ENCODE results near the gene MRPL4. TPM values are rescaled to one million over a fixed set of nuclear protein-coding genes. Genes with fewer than 3 reads are reported as not detected.

Gene MRPL4
- total RNA-seq, 2 experiments from 2014 or later = 44.6 to 47.3 TPM

GRCh38 chr19:10290357-10290875 is 38.4 kb downstream of the MRPL4 start:
- peaks cover 73% of the 10 kb centered on the region for H3K4me1 Mint-ChIP-seq (ENCODE audit: low read depth)
- TF ChIP-seq CTCF (IDR thresholded peaks at IDR 0.05) = no peak
- POLR2A ChIA-PET = interaction anchor here (1.6 to 5.0 kb wide), 2 partner anchors 20 to 24 kb away, joined by 4 to 39 read pairs; partner anchors contain the start of gene ICAM1
- H3K4me3 Mint-ChIP-seq = peak overlapping the region; percentile 81
- peaks cover 83% of the 10 kb centered on the region for H3K27me3 Mint-ChIP-seq
- Histone ChIP-seq H3K4me3 (ENCODE audit: low read length) (peak overlapping the region; percentile 48), H3K36me3 (ENCODE audit: insufficient read depth, low read length) (peaks cover 8% of the 10 kb centered on the region), H3K4me1 (ENCODE audit: insufficient read depth, low read length) (peaks cover 97% of the 10 kb centered on the region), H3K27ac (ENCODE audit: low read depth in 1 of 2, low read length in 2 of 2) (no peak overlapping the region), H3K9me3 (ENCODE audit: control insufficient read depth in 1 of 2, insufficient read depth in 1 of 2, low read length in 2 of 2) (peaks cover 0 to 71% of the 10 kb centered on the region in 2 experiments), H3K27me3 (ENCODE audit: control insufficient read depth in 1 of 2, insufficient read depth in 2 of 2, low read length in 2 of 2) (peaks cover 81 to 82% of the 10 kb centered on the region in 2 experiments)
- H3K27ac Mint-ChIP-seq = no peak overlapping the region
- peaks cover 13% of the 10 kb centered on the region for H3K36me3 Mint-ChIP-seq (ENCODE audit: low read depth)
- no peaks in the 10 kb centered on the region for H3K9me3 Mint-ChIP-seq
- ATAC-seq (ENCODE audit: poor library complexity) = no peak
- CTCF ChIA-PET = interaction anchor here (1.5 to 2.3 kb wide), 3 partner anchors 19 to 126 kb away, joined by 4 to 10 read pairs (median 6); partner anchors contain the start of gene ICAM1
- DNase-seq = peak in 1 of 14 experiments; percentile 38
- intact Hi-C loops (cut with DNase I, micrococcal nuclease) = no loop called here

DNA sequence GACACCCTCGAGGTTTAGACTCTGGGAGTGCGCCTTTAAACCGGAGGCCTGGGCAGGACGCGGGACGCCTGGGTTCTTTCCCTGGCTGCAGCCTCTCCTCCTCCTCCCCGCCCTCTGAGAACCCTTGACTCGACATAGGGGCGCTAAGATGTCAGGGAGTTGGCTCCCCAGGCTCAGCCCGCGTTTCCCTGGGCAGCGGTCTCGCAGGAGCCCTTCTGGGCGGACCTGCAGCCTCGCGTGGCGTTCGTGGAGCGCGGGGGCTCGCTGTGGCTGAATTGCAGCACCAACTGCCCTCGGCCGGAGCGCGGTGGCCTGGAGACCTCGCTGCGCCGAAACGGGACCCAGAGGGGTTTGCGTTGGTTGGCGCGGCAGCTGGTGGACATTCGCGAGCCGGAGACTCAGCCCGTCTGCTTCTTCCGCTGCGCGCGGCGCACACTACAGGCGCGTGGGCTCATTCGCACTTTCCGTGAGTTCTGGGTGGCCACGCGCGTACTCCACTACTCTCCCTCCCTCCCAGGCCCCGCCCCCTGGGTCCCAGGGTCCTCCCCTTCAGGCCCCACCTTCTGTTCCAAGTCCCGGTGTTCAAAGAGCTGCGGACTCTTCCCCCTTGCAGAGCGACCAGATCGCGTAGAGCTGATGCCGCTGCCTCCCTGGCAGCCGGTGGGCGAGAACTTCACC is 39.0 kb downstream of the MRPL4 start:
- Mint-ChIP-seq H3K36me3 (ENCODE audit: low read depth) (peaks cover 7% of the 10 kb centered on the region), H3K4me1 (ENCODE audit: low read depth) (peaks cover 74% of the 10 kb centered on the region), H3K4me3 (peak overlapping the region; percentile 81), H3K27ac (no peak overlapping the region), H3K9me3 (no peaks in the 10 kb centered on the region), H3K27me3 (peaks cover 89% of the 10 kb centered on the region)
- DNase-seq = peak in 9 of 14 experiments; percentile 34 to 76 (median 47)
- TF ChIP-seq CTCF (IDR thresholded peaks at IDR 0.05) = no peak
- ChIA-PET POLR2A (interaction anchor here (1.3 to 5.0 kb wide), 4 partner anchors 20 to 98 kb away, joined by 3 to 39 read pairs (median 6); partner anchors contain the start of genes ICAM1 and RAVER1), CTCF (interaction anchor here (0.5 to 2.4 kb wide), 6 partner anchors 12 to 71 kb away, joined by 3 to 9 read pairs (median 3); partner anchors contain the start of gene ICAM1)
- intact Hi-C loops (cut with DNase I, micrococcal nuclease) = no loop called here
- peaks cover 100% of the 10 kb centered on the region for H3K4me1 ChIP-seq (ENCODE audit: insufficient read depth, low read length)
- H3K27ac ChIP-seq (ENCODE audit: low read depth in 1 of 2, low read length in 2 of 2) = no peak overlapping the region
- peak overlapping the region; percentile 48 for H3K4me3 ChIP-seq (ENCODE audit: low read length)
- peaks cover 2% of the 10 kb centered on the region for H3K36me3 ChIP-seq (ENCODE audit: insufficient read depth, low read length)
- peak; percentile 10 for ATAC-seq (ENCODE audit: poor library complexity)
- H3K27me3 ChIP-seq (ENCODE audit: control insufficient read depth in 1 of 2, insufficient read depth in 2 of 2, low read length in 2 of 2) = peaks cover 86 to 87% of the 10 kb centered on the region in 2 experiments
- H3K9me3 ChIP-seq (ENCODE audit: control insufficient read depth in 1 of 2, insufficient read depth in 1 of 2, low read length in 2 of 2) = peaks cover 0 to 71% of the 10 kb centered on the region in 2 experiments

- Mint-ChIP-seq H3K36me3 (ENCODE audit: low read depth) (peaks cover under 1% of the 10 kb centered on the region), H3K27ac (peak overlapping the region; percentile 40), H3K4me3 (peak overlapping the region; percentile 82), H3K9me3 (no peaks in the 10 kb centered on the region), H3K4me1 (ENCODE audit: low read depth) (peaks cover 68% of the 10 kb centered on the region), H3K27me3 (peaks cover 91% of the 10 kb centered on the region)
- intact Hi-C loops (cut with DNase I, micrococcal nuclease) = no loop called here
- H3K36me3 ChIP-seq (ENCODE audit: insufficient read depth, low read length) = no peaks in the 10 kb centered on the region
- ChIA-PET CTCF (interaction anchor here (0.5 to 2.4 kb wide), 5 partner anchors 13 to 72 kb away, joined by 3 to 9 read pairs (median 3); partner anchors contain the start of gene ICAM1), POLR2A (interaction anchor here (1.3 to 5.0 kb wide), 4 partner anchors 21 to 97 kb away, joined by 3 to 39 read pairs (median 6); partner anchors contain the start of genes ICAM1 and RAVER1)
- peak overlapping the region; percentile 48 for H3K4me3 ChIP-seq (ENCODE audit: low read length)
- H3K4me1 ChIP-seq (ENCODE audit: insufficient read depth, low read length) = peaks cover 95% of the 10 kb centered on the region
- peaks cover 87 to 88% of the 10 kb centered on the region in 2 experiments for H3K27me3 ChIP-seq (ENCODE audit: control insufficient read depth in 1 of 2, insufficient read depth in 2 of 2, low read length in 2 of 2)
- H3K27ac ChIP-seq (ENCODE audit: low read depth in 1 of 2, low read length in 2 of 2) = no peak overlapping the region
- ATAC-seq (ENCODE audit: poor library complexity) = no peak
- peak in 1 of 14 experiments; percentile 47 for DNase-seq
- no peak for TF ChIP-seq CTCF (IDR thresholded peaks at IDR 0.05)
- H3K9me3 ChIP-seq (ENCODE audit: control insufficient read depth in 1 of 2, insufficient read depth in 1 of 2, low read length in 2 of 2) = peaks cover 0 to 71% of the 10 kb centered on the region in 2 experiments
Observed at GRCh38 chr19:10291554-10292205, 39.7 kb downstream of the MRPL4 start.
